ENCODE results near the gene MRAS.

Gene MRAS

DNA sequence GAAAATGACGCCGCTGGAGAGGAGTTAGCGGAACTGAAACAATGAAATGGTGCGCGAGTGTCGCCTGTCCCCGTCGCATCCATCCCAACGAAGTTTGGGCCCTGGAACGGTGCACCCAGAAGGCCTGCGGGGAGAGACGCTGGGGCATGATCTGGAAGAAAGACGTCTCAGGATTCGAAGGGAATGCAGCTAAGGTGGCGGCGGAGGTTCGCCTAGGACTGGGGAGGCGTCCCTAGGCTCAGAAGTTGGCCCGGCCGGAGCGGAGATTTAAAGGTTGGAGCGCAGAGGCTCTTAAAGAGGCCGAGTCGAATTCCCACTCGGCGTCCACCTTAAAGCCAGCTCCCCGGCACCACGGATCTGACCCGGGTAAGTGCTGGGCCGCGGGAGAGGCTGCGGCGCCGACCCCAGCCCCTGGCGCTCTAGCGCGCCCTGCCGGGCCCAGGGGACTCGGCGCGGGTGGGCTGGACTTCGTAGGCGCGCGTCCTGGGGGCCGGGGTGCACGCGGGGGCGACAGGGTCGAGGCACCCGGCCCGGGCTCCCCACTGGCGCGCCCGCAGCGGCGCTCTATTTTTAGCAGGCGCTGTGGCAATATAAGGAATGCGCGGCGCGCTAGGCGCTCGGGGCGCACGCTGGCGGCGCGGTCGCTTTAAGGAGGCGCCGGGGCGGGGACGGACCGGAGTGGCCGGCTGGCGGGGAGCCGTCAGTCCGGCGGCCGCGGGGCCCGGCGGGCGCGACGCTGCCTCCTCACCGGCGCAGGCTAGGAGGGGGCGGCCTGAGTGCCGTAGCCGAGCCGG, at the start of gene MRAS:
MRAS (plus strand) TSS at position 620 of the 794 bp plus-strand sequence. CDS start 24,305 bp downstream, outside the sequence.
- peaks cover 2% of the 10 kb centered on the region for H3K36me3 Mint-ChIP-seq
- peaks cover 9% of the 10 kb centered on the region for H3K4me1 Mint-ChIP-seq (ENCODE audit: low read depth)
- H3K4me3 Mint-ChIP-seq = peak within 1 kb of the TSS; percentile 94
- H3K27ac Mint-ChIP-seq = no peak within 1 kb of the TSS
- H3K9me3 Mint-ChIP-seq (ENCODE audit: low read depth) = peaks cover 3% of the 10 kb centered on the region
- H3K27me3 Mint-ChIP-seq = peaks cover 22% of the 10 kb centered on the region

DNA sequence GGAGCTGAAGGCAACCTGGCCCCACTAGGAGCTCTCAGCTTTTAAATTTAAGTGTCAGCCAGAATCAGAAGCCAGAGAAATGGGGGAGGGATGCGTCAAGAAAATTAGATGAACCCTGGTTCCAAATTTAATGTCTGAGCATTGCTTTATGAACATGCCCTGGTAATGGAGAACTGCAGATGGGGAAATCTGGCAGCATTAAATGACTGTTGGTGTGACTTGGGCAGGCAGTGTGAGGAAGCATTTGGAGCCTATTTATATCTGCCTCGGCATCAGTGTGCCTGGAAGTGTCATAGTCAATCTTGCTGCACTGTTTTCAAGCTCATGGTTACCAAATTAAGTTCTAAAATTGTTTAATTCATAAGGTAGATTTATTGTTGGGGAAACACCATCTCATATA, 47.7 kb upstream of the MRAS start:
- Mint-ChIP-seq H3K4me1 (ENCODE audit: low read depth) (peaks cover 6% of the 10 kb centered on the region), H3K27ac (no peak overlapping the region), H3K4me3 (no peak overlapping the region), H3K27me3 (no peaks in the 10 kb centered on the region), H3K36me3 (peaks cover 2% of the 10 kb centered on the region), H3K9me3 (ENCODE audit: low read depth) (no peaks in the 10 kb centered on the region)

DNA sequence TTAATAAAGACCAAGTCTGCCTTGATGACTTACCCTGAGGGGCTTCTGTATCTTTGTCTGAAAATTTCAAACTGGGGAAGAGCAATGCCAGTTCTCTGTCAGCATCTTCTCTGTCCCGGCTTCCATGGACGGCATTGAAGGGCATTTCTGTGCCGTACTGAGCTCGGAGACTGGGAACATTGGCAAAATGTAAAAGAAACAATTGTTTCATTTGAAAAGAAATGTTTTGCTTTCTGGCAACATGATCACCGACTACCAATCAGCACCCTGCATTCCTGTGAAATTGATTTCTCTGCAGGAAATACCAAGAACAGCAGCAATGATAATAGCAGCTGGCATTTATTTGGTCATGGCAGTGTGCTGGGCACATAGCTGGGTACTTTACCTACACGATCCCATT, 44.9 kb upstream of the MRAS start:
- Mint-ChIP-seq H3K9me3 (ENCODE audit: low read depth) (peaks cover 10% of the 10 kb centered on the region), H3K4me1 (ENCODE audit: low read depth) (no peaks in the 10 kb centered on the region)

DNA sequence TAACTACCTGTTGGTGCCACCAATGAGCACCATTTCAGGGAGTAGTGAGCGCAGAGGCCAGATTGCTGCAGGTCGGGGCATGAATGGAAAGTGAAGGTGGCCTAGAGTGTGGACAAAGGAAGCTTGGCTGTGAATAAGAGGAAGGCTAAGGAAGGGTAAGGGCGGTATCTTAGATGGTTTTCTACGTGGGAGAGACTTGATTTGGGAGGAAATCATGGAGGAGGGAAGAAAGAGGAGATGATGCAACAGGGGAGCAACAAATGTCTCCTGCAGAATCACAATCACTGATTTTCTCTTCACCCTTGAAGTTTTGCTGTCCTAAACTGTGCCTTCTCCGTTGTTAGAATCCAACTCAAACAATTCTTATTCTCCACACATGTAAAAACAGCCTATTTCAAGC, 40.5 kb upstream of the MRAS start:
- Mint-ChIP-seq H3K4me3 (no peak overlapping the region), H3K36me3 (peaks cover 24% of the 10 kb centered on the region), H3K9me3 (ENCODE audit: low read depth) (peaks cover 30% of the 10 kb centered on the region), H3K27me3 (peaks cover 5% of the 10 kb centered on the region), H3K4me1 (ENCODE audit: low read depth) (no peaks in the 10 kb centered on the region), H3K27ac (no peak overlapping the region)

More for the DNA sequence above, 44.9 kb upstream of the MRAS start:
- Mint-ChIP-seq H3K4me3 (no peak overlapping the region), H3K36me3 (peaks cover 6% of the 10 kb centered on the region), H3K27me3 (no peaks in the 10 kb centered on the region), H3K27ac (no peak overlapping the region)

DNA sequence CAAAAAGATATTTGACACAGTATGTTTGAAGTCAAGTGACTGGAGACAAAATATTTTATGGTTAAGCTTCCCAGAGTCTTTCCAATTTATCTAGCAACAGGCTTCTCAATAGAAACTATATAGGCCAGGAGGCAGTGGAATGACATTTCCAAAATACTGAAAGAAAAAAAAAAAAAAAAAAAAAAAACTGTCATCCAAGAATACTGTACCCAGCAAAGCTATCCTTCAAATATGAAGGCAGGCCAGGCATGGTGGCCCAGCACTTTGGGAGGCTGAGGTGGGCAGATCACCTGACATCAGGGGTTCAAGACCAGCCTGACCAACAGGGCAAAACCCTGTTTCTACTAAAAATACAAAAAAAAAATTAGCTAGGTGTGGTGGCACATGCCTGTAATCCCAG, 39.6 kb upstream of the MRAS start:
- H3K4me3 Mint-ChIP-seq = no peak overlapping the region
- no peak overlapping the region for H3K27ac Mint-ChIP-seq
- peaks cover 30% of the 10 kb centered on the region for H3K9me3 Mint-ChIP-seq (ENCODE audit: low read depth)

DNA sequence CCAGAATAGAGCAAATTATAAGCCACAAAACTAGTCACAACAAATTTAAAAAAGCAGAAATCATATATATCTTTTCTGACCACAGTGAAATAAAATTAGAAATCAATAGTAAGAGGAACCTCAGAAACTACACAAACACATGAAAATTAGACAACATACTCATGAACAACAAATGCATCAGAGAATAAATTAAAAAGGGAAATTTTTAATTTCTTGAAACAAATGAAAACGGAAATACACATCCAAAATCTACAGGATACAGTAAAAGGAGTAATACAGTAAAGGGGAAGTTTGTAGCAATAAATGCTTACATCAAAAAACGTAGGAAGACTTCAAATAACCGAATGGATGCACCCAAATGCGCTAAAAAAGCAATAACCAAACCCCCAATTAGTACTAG, 37.9 kb upstream of the MRAS start:
- Mint-ChIP-seq H3K27me3 (peaks cover 5% of the 10 kb centered on the region), H3K27ac (no peak overlapping the region), H3K4me3 (no peak overlapping the region), H3K36me3 (peaks cover 24% of the 10 kb centered on the region), H3K9me3 (ENCODE audit: low read depth) (peaks cover 30% of the 10 kb centered on the region), H3K4me1 (ENCODE audit: low read depth) (no peaks in the 10 kb centered on the region)

More for the DNA sequence above, 39.6 kb upstream of the MRAS start:
- H3K27me3 Mint-ChIP-seq = peaks cover 5% of the 10 kb centered on the region
- peaks cover 24% of the 10 kb centered on the region for H3K36me3 Mint-ChIP-seq
- H3K4me1 Mint-ChIP-seq (ENCODE audit: low read depth) = no peaks in the 10 kb centered on the region

DNA sequence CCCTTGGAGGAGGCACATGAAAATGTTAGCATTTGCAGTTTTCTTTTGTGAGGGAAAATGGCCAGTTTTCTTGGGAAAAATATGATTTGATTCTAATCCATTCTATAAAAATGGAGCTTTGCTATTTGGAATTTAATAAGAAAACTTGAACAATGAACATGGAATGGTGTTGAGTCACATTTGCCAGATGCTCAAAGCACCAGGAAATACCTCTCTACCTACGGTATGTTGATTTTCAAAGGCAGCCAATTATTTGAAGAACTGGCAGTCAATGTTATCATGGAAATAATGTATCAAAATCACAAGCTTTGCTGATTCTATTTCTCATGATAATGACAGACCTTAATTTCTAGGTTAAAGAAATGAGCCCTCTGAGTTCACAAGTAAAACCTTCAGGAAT, 33.6 kb upstream of the MRAS start:
- H3K9me3 Mint-ChIP-seq (ENCODE audit: low read depth) = peaks cover 17% of the 10 kb centered on the region
- peaks cover 18% of the 10 kb centered on the region for H3K36me3 Mint-ChIP-seq
- peaks cover 5% of the 10 kb centered on the region for H3K27me3 Mint-ChIP-seq
- H3K4me1 Mint-ChIP-seq (ENCODE audit: low read depth) = no peaks in the 10 kb centered on the region
- no peak overlapping the region for H3K4me3 Mint-ChIP-seq
- no peak overlapping the region for H3K27ac Mint-ChIP-seq

DNA sequence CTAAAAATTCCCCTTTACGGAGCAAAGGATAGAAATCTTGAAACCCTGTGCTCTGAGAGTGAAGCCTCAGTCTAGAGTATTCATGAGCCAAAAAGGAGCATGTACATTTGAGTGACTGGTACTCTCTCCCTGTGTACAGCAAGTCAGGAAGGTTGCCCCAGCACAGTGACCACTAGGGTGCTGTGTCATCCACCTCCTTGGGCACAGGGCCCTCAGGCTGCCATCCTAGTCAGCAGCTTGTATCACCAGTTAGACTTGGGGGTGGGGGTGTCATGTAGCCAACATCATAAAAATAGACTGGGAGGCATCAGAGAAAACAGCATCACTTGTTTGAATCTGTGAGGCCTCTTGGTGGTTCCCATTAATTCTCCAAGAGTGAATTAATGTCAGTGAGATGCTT, 30.7 kb upstream of the MRAS start:
- Mint-ChIP-seq H3K4me3 (no peak overlapping the region), H3K27me3 (no peaks in the 10 kb centered on the region), H3K9me3 (ENCODE audit: low read depth) (no peaks in the 10 kb centered on the region), H3K27ac (no peak overlapping the region), H3K4me1 (ENCODE audit: low read depth) (peaks cover 15% of the 10 kb centered on the region), H3K36me3 (peaks cover under 1% of the 10 kb centered on the region)

DNA sequence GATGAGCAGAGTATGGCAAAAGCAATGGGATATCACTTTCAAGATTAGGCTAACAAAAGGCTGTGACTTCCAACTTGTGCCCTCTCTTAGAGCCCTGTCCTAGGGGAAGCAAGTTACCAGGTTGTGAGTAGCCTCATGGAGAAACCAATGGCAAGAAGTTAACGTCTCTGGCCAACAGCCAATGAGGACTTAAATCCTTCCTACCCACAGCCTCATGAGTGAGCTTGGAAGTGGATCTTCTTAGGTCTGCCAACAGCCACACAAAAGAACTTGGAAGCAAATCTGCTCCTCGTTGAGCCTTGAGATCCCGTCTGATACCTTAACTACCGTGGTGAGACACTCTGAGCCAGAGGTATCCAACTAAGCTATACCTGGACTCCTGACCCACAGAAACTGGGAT, 24.4 kb upstream of the MRAS start:
- Mint-ChIP-seq H3K4me3 (no peak overlapping the region), H3K27me3 (no peaks in the 10 kb centered on the region), H3K4me1 (ENCODE audit: low read depth) (peaks cover 38% of the 10 kb centered on the region), H3K9me3 (ENCODE audit: low read depth) (no peaks in the 10 kb centered on the region), H3K36me3 (no peaks in the 10 kb centered on the region), H3K27ac (no peak overlapping the region)

DNA sequence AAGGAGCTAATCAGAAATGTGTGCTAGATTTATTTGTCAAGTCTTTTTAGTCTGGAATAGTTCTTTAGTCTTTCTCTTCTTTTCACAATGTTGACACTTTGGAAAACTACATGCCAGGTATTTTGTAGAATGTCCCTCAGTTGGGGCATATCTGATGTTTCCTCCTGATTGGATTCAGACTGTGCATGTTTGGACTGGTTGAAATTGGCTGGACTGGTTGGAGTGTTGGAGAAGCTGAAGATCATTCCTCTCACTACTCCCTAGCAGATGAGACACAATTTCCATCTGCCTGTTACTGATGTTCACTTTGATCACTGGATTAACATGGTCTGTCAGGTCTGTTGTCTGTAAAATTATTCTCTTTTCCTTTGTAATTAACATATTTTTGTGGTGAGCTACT, 22.4 kb upstream of the MRAS start:
- Mint-ChIP-seq H3K27ac (no peak overlapping the region), H3K36me3 (no peaks in the 10 kb centered on the region), H3K9me3 (ENCODE audit: low read depth) (no peaks in the 10 kb centered on the region), H3K4me1 (ENCODE audit: low read depth) (peaks cover 44% of the 10 kb centered on the region), H3K4me3 (no peak overlapping the region), H3K27me3 (no peaks in the 10 kb centered on the region)

DNA sequence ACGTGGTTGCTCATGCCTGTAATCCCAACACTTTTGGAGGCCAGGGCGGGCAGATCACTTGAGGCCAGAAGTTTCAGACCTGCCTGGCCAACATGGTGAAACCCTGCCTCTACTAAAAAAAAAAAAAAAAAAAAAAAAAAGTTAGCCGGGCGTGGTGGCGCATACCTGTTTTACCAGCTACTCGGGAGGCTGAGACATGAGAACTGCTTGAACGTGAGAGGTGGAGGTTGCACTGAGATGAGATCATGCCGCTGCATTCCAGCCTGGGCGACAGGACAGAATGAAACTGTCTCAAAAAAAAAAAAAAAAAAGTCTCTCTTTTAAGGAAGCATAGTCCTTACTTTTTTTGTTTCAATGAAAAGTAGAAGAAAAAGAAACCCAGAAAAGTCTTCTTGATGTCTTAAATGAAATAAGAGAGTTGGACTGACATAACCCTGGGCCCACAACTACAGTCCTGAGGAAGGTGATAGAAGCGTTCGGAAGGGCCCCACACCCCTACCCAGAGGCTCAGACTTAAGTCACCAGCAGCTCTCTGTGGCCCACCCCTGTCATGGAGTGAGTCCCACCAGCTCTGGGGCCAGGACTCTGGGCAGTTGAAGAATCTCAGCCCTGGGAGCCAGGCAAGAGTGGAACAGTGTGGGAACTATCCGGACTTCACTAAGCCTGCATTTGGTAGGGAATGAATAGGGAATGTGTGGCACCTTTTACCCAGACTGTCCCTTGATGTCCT, 21.3 kb upstream of the MRAS start:
- Mint-ChIP-seq H3K4me3 (no peak overlapping the region), H3K4me1 (ENCODE audit: low read depth) (peaks cover 39% of the 10 kb centered on the region), H3K27ac (no peak overlapping the region), H3K9me3 (ENCODE audit: low read depth) (no peaks in the 10 kb centered on the region), H3K27me3 (no peaks in the 10 kb centered on the region), H3K36me3 (no peaks in the 10 kb centered on the region)

DNA sequence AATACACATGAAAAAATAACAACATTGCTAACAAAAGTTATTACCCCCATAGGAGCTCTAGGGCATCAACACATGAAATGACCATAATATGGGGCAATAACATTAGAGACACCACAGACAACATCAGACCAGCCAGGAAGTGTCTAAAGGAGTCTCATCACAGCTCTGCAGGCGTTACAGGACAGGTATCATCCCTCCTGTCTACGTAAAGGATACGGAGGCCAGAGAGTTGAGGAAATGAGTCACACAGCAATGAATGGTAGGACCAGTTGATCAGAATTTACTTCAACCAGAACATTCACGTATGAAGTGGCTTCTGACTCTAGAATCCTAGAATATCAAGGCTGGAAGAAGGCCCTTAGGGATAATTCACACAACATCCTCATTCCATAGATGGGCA, 20.5 kb upstream of the MRAS start:
- Mint-ChIP-seq H3K36me3 (no peaks in the 10 kb centered on the region), H3K4me3 (no peak overlapping the region), H3K9me3 (ENCODE audit: low read depth) (no peaks in the 10 kb centered on the region), H3K4me1 (ENCODE audit: low read depth) (peaks cover 34% of the 10 kb centered on the region), H3K27ac (no peak overlapping the region), H3K27me3 (no peaks in the 10 kb centered on the region)

DNA sequence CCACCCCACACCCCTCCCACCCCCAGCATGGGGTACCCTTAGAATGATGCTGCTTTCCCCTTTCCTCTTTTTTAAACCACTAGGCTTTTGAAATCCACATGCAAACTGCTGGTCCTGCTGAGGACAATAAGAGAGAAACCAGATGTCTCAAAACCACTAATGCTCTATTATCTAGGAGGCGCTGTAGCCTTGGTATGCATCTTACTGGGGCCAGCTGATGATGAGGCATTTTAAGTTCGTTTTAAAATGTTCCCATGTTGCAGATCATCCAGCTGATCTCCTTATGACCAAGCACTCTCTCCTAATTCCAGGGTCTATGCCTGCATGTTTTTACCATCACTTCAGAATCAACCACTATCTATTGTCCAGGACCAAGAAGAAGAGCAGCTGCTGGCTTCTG, 20.0 kb upstream of the MRAS start:
- peaks cover 31% of the 10 kb centered on the region for H3K4me1 Mint-ChIP-seq (ENCODE audit: low read depth)
- H3K4me3 Mint-ChIP-seq = peak overlapping the region; percentile 93
- H3K9me3 Mint-ChIP-seq (ENCODE audit: low read depth) = no peaks in the 10 kb centered on the region
- no peak overlapping the region for H3K27ac Mint-ChIP-seq
- no peaks in the 10 kb centered on the region for H3K27me3 Mint-ChIP-seq
- no peaks in the 10 kb centered on the region for H3K36me3 Mint-ChIP-seq

DNA sequence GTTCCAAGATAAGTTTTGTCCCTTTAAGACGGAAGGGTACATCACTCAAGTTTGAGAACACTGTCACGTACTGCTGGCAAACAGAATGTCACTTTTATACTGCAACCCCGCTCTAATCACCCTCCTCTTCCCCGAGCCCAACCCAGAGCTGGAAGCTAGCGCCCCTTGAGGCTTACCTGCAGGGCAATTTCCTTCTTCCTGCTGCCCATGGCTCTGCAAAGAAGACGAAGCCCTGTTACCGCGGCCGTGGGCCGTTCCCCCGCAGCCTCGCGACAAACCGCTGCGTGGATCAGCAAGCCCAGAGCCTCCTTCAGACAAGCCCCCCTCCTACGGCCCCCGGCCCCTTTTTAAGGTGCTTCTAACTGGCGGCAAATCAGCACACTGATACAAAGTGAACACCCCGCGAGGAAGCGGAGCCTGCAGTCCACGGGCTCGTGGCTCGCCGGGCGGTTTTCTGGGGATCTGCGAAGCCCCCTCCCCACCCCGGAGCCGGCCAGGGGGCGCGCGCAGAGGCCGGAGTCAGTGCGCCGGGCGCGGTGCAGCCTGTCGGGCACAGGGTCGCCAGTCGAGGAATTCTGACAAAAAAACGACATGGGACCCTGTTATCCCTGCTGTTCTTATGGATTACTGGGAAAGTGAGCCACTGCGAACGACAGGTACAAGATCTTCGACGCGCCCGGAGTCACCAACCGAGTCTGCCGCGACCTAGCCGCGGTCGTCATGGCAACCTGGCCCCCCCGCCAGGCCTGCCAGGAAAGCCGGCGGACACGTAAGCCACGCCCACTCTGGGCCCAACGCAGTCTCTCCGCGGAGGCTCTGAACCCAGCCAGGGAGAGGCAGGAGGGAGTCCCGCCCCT, 19.0 kb upstream of the MRAS start, which contains the start of gene NME9:
NME9 (minus strand) TSS at position 725 of the 857 bp plus-strand sequence; CDS start at position 209, 516 bp downstream.
- Mint-ChIP-seq H3K27me3 (no peaks in the 10 kb centered on the region), H3K4me3 (peak within 1 kb of the TSS; percentile 93), H3K36me3 (no peaks in the 10 kb centered on the region), H3K27ac (peak within 1 kb of the TSS; percentile 84), H3K4me1 (ENCODE audit: low read depth) (peaks cover 23% of the 10 kb centered on the region), H3K9me3 (ENCODE audit: low read depth) (no peaks in the 10 kb centered on the region)

DNA sequence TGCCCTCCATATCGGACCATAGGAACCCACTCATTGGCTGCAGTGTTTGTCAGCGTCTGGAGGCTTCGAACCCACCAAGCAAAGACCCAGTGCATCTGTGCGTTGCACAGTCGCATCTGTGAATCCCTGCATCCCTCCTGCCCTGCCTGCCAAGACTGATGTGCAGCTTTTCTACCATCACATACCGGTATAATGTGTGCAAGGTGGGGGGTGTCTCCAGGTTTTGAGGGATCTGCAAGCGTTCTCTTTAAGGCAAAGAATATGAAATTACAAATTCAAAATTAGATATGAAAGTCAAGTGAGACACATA, 18.4 kb upstream of the MRAS start:
- peaks cover 21% of the 10 kb centered on the region for H3K4me1 Mint-ChIP-seq (ENCODE audit: low read depth)
- no peaks in the 10 kb centered on the region for H3K9me3 Mint-ChIP-seq (ENCODE audit: low read depth)
- peak overlapping the region; percentile 41 for H3K27ac Mint-ChIP-seq
- peak overlapping the region; percentile 93 for H3K4me3 Mint-ChIP-seq
- no peaks in the 10 kb centered on the region for H3K36me3 Mint-ChIP-seq
- H3K27me3 Mint-ChIP-seq = no peaks in the 10 kb centered on the region

All from activated naive CD8-positive, alpha-beta T cell (primary cell).